ENCODE data around the gene BLACAT1. TPM values are rescaled to one million over a fixed set of nuclear protein-coding genes. Genes with fewer than 3 reads are reported as not detected.

Gene BLACAT1
- total RNA-seq, 1 donor from 2014 or later = 13.9 TPM

DNA sequence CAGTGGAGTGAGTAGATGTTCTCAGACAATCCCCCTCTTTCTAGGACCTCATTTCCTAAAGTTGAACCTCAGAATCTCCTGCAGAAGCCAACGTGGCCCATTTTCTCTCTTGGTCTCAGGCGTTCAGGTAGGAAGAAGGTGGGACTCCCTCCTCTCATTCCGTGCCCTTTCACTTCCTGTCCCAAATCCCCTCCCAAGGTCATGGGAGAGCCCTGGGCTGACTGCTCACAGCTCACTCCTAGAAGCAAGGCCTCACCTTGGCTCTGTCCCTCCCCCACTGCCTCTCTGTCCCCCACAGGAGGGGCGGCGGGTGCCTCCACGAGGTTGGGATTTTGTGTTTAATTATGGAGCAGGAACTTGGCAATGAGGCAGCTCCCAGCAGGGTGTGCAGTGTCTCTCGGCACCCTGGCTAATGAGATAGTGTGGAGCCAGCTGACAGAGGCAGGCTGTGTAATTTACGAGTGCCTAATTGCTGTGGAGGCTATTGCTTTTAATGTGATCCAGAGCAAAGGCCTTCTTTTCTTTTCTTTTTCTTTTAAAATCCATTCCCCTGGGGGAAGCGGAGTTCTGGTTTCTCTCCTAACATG, 39.5 kb upstream of the BLACAT1 start:
- H3K79me2 ChIP-seq (ENCODE audit: low read depth) = no peaks in the 10 kb centered on the region
- no peaks in the 10 kb centered on the region for H3K9me3 ChIP-seq (ENCODE audit: low read depth)
- Mint-ChIP-seq H3K27ac (no peak overlapping the region), H3K36me3 (no peaks in the 10 kb centered on the region), H3K9me3 (no peaks in the 10 kb centered on the region), H3K27me3 (ENCODE audit: insufficient read depth, low read depth) (peaks cover 26% of the 10 kb centered on the region), H3K4me3 (no peak overlapping the region), H3K4me1 (peaks cover 31% of the 10 kb centered on the region)
- no peaks in the 10 kb centered on the region for H3K36me3 ChIP-seq
- H3K9ac ChIP-seq = no peak overlapping the region
- TF ChIP-seq EZH2phosphoT487 (IDR thresholded peaks at IDR 0.05) = no peak
- no peak for TF ChIP-seq CTCF (IDR thresholded peaks at IDR 0.05)
- TF ChIP-seq EZH2 (IDR thresholded peaks at IDR 0.05) = no peak
- no peak overlapping the region for H2AFZ ChIP-seq (replicated peaks)
- no peak overlapping the region for H3K4me2 ChIP-seq
- H3K27ac ChIP-seq = no peak overlapping the region
- no peaks in the 10 kb centered on the region for H4K20me1 ChIP-seq (ENCODE audit: low read depth)
- DNase-seq (ENCODE audit: low spot score) = no peak
- H3K4me1 ChIP-seq = peaks cover 11% of the 10 kb centered on the region
- H3K27me3 ChIP-seq = no peaks in the 10 kb centered on the region
- H3K4me3 ChIP-seq = no peak overlapping the region
- no peaks in the 10 kb centered on the region for H3F3A ChIP-seq (ENCODE audit: low read depth)

GRCh38 chr1:205494115-205494514, 38.3 kb upstream of the BLACAT1 start:
- no peak overlapping the region for H3K4me2 ChIP-seq
- no peaks in the 10 kb centered on the region for H3K27me3 ChIP-seq
- H3K9me3 Mint-ChIP-seq = no peaks in the 10 kb centered on the region
- no peaks in the 10 kb centered on the region for H3K36me3 ChIP-seq
- H3K27ac ChIP-seq = no peak overlapping the region
- no peak overlapping the region for H3K27ac Mint-ChIP-seq
- no peak overlapping the region for H3K4me3 ChIP-seq
- no peaks in the 10 kb centered on the region for H3K79me2 ChIP-seq (ENCODE audit: low read depth)
- peaks cover 26% of the 10 kb centered on the region for H3K27me3 Mint-ChIP-seq (ENCODE audit: insufficient read depth, low read depth)
- DNase-seq (ENCODE audit: low spot score) = no peak
- H3K36me3 Mint-ChIP-seq = no peaks in the 10 kb centered on the region
- H3K9me3 ChIP-seq (ENCODE audit: low read depth) = no peaks in the 10 kb centered on the region
- H4K20me1 ChIP-seq (ENCODE audit: low read depth) = no peaks in the 10 kb centered on the region
- peaks cover 11% of the 10 kb centered on the region for H3K4me1 ChIP-seq
- no peaks in the 10 kb centered on the region for H3F3A ChIP-seq (ENCODE audit: low read depth)
- H3K4me1 Mint-ChIP-seq = peaks cover 35% of the 10 kb centered on the region
- H2AFZ ChIP-seq (replicated peaks) = no peak overlapping the region
- no peak overlapping the region for H3K4me3 Mint-ChIP-seq
- H3K9ac ChIP-seq = no peak overlapping the region
- no peak for TF ChIP-seq EZH2 (IDR thresholded peaks at IDR 0.05)
- no peak for TF ChIP-seq CTCF (IDR thresholded peaks at IDR 0.05)
- TF ChIP-seq EZH2phosphoT487 (IDR thresholded peaks at IDR 0.05) = no peak

DNA sequence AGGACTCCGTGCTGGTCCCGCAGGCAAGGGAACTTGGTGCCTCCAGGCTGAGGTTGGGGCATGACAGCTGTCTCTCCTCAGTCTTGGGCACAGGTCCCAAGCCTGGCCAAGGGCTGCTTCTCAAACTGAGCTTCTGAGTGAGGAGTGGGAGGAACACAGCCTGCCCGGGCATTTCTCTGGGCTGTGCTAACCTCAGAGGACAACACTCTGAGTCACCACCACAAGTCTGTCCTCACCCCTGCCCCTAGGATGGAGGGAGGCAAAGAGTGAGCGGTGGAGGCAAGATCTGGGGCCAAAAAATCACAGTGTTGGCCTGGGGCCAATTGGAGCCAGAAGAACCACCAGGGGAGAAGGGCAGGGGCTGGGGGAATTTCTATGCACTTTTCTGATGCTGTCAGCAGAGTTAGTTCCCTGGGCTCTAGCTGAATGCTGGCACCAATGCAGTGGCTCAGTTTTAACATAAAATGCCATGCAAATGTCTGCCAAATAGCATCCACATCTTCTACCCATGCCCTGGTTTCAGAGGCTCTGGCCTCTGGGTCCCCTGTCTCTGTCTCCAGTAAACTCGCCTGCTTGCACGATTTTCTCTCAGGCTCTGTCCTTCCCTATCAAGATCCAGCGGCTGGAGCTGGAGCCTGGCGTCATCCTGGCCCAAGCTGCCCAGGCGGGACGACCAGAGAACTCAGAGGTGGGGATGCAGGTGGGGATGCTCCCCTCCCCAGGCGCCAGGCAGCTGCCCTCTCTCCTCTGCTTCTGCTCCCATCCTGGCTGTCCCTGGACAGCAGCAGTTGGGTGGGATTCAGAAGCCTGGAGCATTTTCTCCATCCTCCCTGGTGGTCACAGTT, 37.6 kb upstream of the BLACAT1 start:
- H4K20me1 ChIP-seq (ENCODE audit: low read depth) = no peaks in the 10 kb centered on the region
- no peaks in the 10 kb centered on the region for H3K36me3 ChIP-seq
- H3K4me2 ChIP-seq = no peak overlapping the region
- H3K4me3 ChIP-seq = no peak overlapping the region
- H2AFZ ChIP-seq (replicated peaks) = no peak overlapping the region
- no peaks in the 10 kb centered on the region for H3K9me3 Mint-ChIP-seq
- DNase-seq (ENCODE audit: low spot score) = no peak
- no peak overlapping the region for H3K27ac ChIP-seq
- H3K27ac Mint-ChIP-seq = no peak overlapping the region
- H3K79me2 ChIP-seq (ENCODE audit: low read depth) = no peaks in the 10 kb centered on the region
- H3K4me1 ChIP-seq = peaks cover 11% of the 10 kb centered on the region
- no peak for TF ChIP-seq EZH2 (IDR thresholded peaks at IDR 0.05)
- no peak for TF ChIP-seq CTCF (IDR thresholded peaks at IDR 0.05)
- TF ChIP-seq EZH2phosphoT487 (IDR thresholded peaks at IDR 0.05) = no peak
- H3F3A ChIP-seq (ENCODE audit: low read depth) = no peaks in the 10 kb centered on the region
- H3K9me3 ChIP-seq (ENCODE audit: low read depth) = no peaks in the 10 kb centered on the region
- H3K36me3 Mint-ChIP-seq = no peaks in the 10 kb centered on the region
- H3K27me3 Mint-ChIP-seq (ENCODE audit: insufficient read depth, low read depth) = peaks cover 22% of the 10 kb centered on the region
- peaks cover 35% of the 10 kb centered on the region for H3K4me1 Mint-ChIP-seq
- H3K27me3 ChIP-seq = no peaks in the 10 kb centered on the region
- no peak overlapping the region for H3K4me3 Mint-ChIP-seq
- H3K9ac ChIP-seq = no peak overlapping the region
